T-helper 2 cell treated with Interferon-gamma antibody and Interleukin-4, amounts not matched to agents 5 μg/mL and 100 μg/mL, for 36 hours (primary cell): ENCODE measurements around the gene ICOSLG.
"Not testable (repeated sequence)": the region's sequence is repeated elsewhere in the genome, so short reads cannot be mapped to it uniquely, and the experiment has no call there.

ENCODE experiments used
- DNase-seq: peaks from one replicate; pipeline ENCODE4 v3.0.0; 2021; ENCODE audit warnings: low spot score
- H3K27ac Mint-ChIP-seq: one replicate; pipeline ENCODE4 v1.8.0; 2021; ENCODE audit warnings: mild to moderate bottlenecking, mixed read lengths
- H3K27me3 Mint-ChIP-seq: one replicate; pipeline ENCODE4 v1.8.0; 2021; ENCODE audit warnings: low read depth, mixed read lengths
- H3K36me3 Mint-ChIP-seq: one replicate; pipeline ENCODE4 v1.8.0; 2021; ENCODE audit warnings: low read depth, mixed read lengths
- H3K4me1 Mint-ChIP-seq: one replicate; pipeline ENCODE4 v1.8.0; 2021; ENCODE audit warnings: low read depth, mixed read lengths
- H3K4me3 Mint-ChIP-seq: one replicate; pipeline ENCODE4 v1.8.0; 2022; ENCODE audit warnings: mild to moderate bottlenecking, moderate library complexity, mixed read lengths
- H3K9me3 Mint-ChIP-seq: one replicate; pipeline ENCODE4 v1.8.0; 2021; ENCODE audit warnings: mixed read lengths

The ICOSLG gene, protein sequence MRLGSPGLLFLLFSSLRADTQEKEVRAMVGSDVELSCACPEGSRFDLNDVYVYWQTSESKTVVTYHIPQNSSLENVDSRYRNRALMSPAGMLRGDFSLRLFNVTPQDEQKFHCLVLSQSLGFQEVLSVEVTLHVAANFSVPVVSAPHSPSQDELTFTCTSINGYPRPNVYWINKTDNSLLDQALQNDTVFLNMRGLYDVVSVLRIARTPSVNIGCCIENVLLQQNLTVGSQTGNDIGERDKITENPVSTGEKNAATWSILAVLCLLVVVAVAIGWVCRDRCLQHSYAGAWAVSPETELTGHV

DNA sequence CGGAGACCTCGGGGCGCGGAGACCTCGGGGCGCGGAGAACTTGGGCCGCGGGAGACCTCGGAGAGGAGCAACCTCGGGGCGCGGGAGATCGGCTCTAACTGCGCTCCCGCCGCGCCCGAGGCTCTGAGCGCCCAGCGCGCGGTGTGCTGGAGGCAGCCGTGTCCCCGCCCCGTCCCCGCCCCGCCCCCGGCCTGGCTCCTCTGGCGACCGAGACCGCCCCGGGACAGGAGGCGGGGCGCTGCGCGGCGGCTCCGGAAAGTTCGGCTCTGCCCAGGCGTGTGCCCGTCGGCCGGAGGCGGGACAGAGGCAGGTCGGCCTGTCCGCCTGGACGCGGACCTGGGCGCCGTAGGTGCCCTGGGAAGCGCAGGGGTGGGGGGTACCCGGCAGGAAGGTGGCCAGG is at the start of gene ICOSLG:
TSS of gene ICOSLG (minus strand) at position 102 of the 400 bp plus-strand sequence. CDS start 126 bp downstream, outside the sequence.
- not testable (repeated sequence) for DNase-seq, H3K27ac Mint-ChIP-seq, H3K9me3 Mint-ChIP-seq, H3K4me1 Mint-ChIP-seq, H3K36me3 Mint-ChIP-seq, H3K4me3 Mint-ChIP-seq, H3K27me3 Mint-ChIP-seq

- Mint-ChIP-seq H3K27me3 (no peaks in the 10 kb centered on the region), H3K4me3 (no peak overlapping the region), H3K27ac (no peak overlapping the region), H3K36me3 (no peaks in the 10 kb centered on the region), H3K4me1 (peaks cover 6% of the 10 kb centered on the region), H3K9me3 (no peaks in the 10 kb centered on the region)
- DNase-seq = no peak
Measured at GRCh38 chr21:44289381-44290010, 48.8 kb upstream of the ICOSLG start.

- DNase-seq = no peak
- no peaks in the 10 kb centered on the region for H3K27me3 Mint-ChIP-seq
- H3K4me1 Mint-ChIP-seq = peaks cover 6% of the 10 kb centered on the region
- H3K27ac Mint-ChIP-seq = no peak overlapping the region
- H3K36me3 Mint-ChIP-seq = no peaks in the 10 kb centered on the region
- H3K4me3 Mint-ChIP-seq = no peak overlapping the region
- no peaks in the 10 kb centered on the region for H3K9me3 Mint-ChIP-seq
Measured at GRCh38 chr21:44288251-44289110, 47.7 kb upstream of the ICOSLG start.

DNA sequence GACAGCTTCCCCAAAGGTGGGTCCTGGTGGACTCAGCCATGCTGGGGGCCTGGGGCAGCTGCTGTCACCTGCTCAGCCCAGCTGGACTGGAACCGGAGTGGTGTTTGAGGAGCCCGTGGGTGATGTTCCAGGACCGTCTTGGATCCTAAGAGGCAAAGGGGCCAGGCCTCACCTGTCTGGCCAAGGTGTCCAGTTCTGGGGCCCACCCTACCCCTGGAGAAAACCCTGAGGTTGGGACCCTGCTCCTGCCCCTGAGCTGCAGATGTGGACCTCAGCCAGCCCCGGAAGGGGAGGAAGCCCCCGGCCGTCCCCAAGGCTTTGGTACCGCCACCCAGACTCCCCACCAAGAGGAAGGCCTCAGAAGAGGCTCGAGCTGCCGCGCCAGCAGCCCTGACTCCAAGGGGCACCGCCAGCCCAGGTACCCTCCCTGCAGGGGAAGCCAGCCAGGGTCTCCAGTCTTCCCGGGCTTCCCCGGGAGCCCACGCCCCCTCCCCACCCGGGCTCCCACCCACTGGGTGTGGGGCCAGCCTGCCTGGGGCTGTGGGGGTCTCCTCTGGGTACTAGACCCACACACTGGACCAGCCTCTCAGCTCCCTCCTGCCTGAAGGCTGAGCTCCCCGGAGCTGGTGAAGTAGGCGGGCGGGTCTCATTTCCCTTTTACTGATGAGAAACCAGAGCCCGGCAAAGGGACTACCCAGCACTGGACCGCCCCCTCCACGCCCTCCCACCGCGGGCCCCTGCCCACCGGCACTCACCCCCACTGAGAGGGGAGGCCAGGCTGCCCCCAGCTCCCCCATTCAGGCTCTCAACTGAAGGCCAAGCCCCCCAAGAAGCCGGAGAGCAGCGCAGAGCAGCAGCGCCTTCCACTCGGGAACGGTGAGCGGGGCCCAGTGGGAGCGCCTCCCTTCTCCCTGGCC is 46.2 kb upstream of the ICOSLG start:
- peaks cover 5% of the 10 kb centered on the region for H3K4me1 Mint-ChIP-seq
- H3K27me3 Mint-ChIP-seq = no peaks in the 10 kb centered on the region
- H3K27ac Mint-ChIP-seq = no peak overlapping the region
- DNase-seq = no peak
- no peaks in the 10 kb centered on the region for H3K36me3 Mint-ChIP-seq
- no peak overlapping the region for H3K4me3 Mint-ChIP-seq
- no peaks in the 10 kb centered on the region for H3K9me3 Mint-ChIP-seq

- peaks cover 5% of the 10 kb centered on the region for H3K4me1 Mint-ChIP-seq
Measured at GRCh38 chr21:44286086-44286715, 45.5 kb upstream of the ICOSLG start.

DNA sequence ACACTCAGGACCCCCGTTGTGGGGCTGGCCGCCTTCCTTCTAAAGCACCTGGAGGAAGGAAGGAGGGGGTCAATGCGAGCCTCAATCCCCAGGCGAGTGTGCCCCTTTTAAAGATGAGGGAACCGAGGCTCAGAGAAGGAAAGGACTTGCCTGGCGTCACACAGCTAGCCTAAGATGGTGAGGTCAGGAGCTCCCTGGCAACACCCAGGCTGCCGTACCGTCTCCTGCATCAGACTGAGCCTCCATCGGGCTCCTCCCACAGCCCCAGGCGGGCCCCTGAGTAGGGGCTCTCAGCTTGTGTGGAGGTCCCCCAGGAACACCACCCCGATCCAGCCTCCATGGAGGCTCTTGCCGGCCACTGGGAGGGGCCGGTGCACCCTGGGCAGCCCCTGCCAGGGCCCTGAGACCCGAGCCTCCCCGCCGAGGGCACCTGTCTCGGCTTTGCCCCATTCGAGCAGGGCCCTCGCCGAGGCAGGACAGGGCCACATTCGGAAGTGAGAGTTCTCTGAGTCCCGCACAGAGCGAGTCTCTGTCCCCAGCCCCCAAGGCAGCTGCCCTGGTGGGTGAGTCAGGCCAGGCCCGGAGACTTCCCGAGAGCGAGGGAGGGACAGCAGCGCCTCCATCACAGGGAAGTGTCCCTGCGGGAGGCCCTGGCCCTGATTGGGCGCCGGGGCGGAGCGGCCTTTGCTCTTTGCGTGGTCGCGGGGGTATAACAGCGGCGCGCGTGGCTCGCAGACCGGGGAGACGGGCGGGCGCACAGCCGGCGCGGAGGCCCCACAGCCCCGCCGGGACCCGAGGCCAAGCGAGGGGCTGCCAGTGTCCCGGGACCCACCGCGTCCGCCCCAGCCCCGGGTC is 44.6 kb upstream of the ICOSLG start, which contains the start of gene AIRE:
TSS of gene AIRE (plus strand) at position 739 of the 855 bp plus-strand sequence. CDS start 131 bp downstream, outside the sequence.
- H3K4me1 Mint-ChIP-seq = peaks cover 3% of the 10 kb centered on the region
- H3K36me3 Mint-ChIP-seq = no peaks in the 10 kb centered on the region
- H3K9me3 Mint-ChIP-seq = no peaks in the 10 kb centered on the region
- no peak within 1 kb of the TSS for H3K4me3 Mint-ChIP-seq
- no peak for DNase-seq
- H3K27me3 Mint-ChIP-seq = no peaks in the 10 kb centered on the region
- H3K27ac Mint-ChIP-seq = no peak within 1 kb of the TSS

More at GRCh38 chr21:44286086-44286715, 45.5 kb upstream of the ICOSLG start:
- no peaks in the 10 kb centered on the region for H3K36me3 Mint-ChIP-seq
- no peaks in the 10 kb centered on the region for H3K9me3 Mint-ChIP-seq
- H3K27me3 Mint-ChIP-seq = no peaks in the 10 kb centered on the region
- H3K4me3 Mint-ChIP-seq = no peak overlapping the region
- no peak for DNase-seq
- no peak overlapping the region for H3K27ac Mint-ChIP-seq

DNA sequence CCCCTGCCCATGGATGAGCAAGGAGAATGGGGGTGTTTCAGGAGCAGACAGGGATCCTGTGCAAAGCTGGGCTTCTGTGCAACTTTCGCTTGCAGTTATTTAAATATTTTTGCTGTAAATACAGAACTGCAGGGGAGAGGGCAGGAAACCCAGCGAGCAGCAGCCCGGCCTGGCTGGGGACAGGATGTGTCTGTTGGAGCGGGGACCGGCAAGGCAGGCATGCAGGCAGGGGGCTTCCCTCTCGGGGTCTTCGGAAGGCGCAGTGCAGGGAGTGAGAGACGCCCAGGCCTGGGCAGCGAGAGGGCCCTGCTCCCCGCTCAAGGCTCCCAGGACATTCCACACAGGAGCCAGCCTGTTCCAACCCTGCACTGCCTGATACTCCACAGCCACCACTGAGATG is 43.2 kb upstream of the ICOSLG start:
- no peak for DNase-seq
- no peaks in the 10 kb centered on the region for H3K27me3 Mint-ChIP-seq
- no peak overlapping the region for H3K4me3 Mint-ChIP-seq
- H3K4me1 Mint-ChIP-seq = peaks cover 3% of the 10 kb centered on the region
- no peaks in the 10 kb centered on the region for H3K9me3 Mint-ChIP-seq
- no peaks in the 10 kb centered on the region for H3K36me3 Mint-ChIP-seq
- no peak overlapping the region for H3K27ac Mint-ChIP-seq

DNA sequence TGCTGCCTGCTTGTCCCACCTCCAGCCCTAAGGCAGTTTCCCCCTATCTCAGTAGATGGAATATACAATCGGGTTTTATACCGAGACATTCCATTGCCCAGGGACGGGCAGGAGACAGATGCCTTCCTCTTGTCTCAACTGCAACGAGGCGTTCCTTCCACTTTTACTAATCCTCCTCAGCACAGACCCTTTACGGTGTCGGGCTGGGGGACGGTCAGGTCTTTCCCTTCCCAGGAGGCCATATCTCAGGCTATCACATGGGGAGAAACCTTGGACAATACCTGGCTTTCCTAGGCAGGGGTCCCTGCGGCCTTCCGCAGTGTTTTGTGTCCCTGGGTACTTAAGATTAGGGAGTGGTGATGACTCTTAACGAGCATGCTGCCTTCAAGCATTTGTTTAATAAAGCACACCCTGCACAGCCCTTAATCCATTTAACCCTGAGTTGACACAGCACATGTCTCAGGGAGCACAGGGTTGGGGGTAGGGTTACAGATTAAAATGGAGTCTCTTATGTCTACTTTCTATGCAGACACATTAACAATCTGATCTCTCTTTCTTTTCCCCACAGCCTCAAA is 42.6 kb upstream of the ICOSLG start:
- H3K9me3 Mint-ChIP-seq, H3K27ac Mint-ChIP-seq, H3K36me3 Mint-ChIP-seq, H3K27me3 Mint-ChIP-seq, DNase-seq, H3K4me3 Mint-ChIP-seq, H3K4me1 Mint-ChIP-seq: not testable (repeated sequence)

- H3K27me3 Mint-ChIP-seq = no peaks in the 10 kb centered on the region
- no peaks in the 10 kb centered on the region for H3K4me1 Mint-ChIP-seq
- H3K4me3 Mint-ChIP-seq = no peak overlapping the region
- no peak overlapping the region for H3K27ac Mint-ChIP-seq
- no peak for DNase-seq
- no peaks in the 10 kb centered on the region for H3K36me3 Mint-ChIP-seq
- H3K9me3 Mint-ChIP-seq = no peaks in the 10 kb centered on the region
Measured at GRCh38 chr21:44282370-44282769, 41.6 kb upstream of the ICOSLG start.

DNA sequence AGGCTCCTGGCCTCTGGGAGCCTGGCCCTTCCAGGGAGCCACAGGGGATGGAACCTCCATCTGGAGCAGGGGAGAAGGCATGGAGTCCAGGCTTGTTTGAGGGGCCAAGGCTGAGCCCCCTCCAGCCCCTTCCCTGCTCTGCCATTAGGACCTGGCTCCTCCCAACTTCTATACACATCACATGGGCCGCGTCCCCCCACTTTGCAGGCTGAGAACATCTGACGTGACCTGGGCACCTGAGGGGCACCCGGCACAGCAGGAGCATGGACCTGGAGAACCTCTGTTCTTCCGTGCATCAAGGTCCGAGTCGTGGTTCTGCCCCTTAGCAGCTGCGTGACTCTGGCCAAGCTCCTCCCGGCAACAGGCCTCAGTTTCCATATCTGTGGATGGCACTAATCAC is 41.1 kb upstream of the ICOSLG start:
- no peak overlapping the region for H3K27ac Mint-ChIP-seq
- no peaks in the 10 kb centered on the region for H3K4me1 Mint-ChIP-seq

DNA sequence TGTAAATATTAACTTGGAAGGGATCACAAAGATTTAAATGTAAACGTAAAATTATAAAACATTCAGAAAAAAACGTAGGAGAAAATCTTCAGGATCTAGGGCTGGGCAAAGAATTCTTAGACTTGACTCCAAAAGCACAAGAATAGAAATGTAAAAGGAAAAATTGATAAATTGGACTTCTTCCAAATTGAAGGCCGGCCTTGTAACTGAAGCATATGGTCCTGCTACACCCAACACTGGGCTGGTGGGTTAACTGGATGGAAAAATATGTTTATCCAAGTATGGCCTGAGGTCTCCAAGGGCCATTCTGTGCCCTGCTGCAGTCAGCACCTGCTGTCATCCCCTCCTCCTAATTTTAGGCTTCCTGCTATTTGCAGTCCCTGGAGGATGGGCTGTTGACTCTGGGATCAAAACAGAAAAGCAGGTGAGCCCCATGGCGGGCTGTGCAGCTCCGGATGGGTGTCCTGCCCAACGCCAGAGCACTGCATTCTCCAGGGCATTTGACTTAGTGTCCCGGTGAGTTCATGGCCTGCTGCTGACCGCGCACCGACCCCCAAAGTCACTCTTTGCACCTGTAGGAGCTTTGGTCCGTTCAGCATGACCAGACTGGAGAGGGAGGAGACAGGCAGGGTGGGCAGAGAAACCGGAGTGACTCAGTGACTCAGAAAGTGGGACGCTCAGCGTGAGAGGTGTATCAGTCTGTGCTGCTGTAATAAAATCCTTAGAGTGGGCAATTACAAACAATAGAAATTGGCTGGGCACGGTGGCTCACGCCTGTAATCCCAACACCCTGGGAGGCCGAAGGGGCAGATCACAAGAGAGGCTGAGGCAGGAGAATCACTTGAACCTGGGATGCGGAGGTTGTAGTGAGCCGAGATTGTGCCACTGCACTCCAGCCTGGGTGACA is 38.9 kb upstream of the ICOSLG start:
- Mint-ChIP-seq H3K4me1 (no peaks in the 10 kb centered on the region), H3K4me3 (no peak overlapping the region), H3K27me3 (peaks cover 9% of the 10 kb centered on the region), H3K36me3 (no peaks in the 10 kb centered on the region), H3K9me3 (no peaks in the 10 kb centered on the region), H3K27ac (no peak overlapping the region)
- DNase-seq = no peak

More for the DNA sequence above, 41.1 kb upstream of the ICOSLG start:
- no peak for DNase-seq
- H3K27me3 Mint-ChIP-seq = no peaks in the 10 kb centered on the region
- H3K36me3 Mint-ChIP-seq = no peaks in the 10 kb centered on the region
- no peaks in the 10 kb centered on the region for H3K9me3 Mint-ChIP-seq
- H3K4me3 Mint-ChIP-seq = no peak overlapping the region
